Spinal cord (tissue), 10 donors: ENCODE results near the gene TTC17. TPM values are rescaled to one million over a fixed set of nuclear protein-coding genes. Genes with fewer than 3 reads are reported as not detected.

Source experiments
- DNase-seq, 6 donors: peaks; one replicate each; pipeline versions ENCODE4 v3.0.0 to v3.0.0-alpha.2; 2013 to 2015; ENCODE audit warnings: low spot score in 6 of 6, low read depth in 4 of 6
- H3K27ac ChIP-seq: one replicate; pipeline ENCODE4 v1.5.1; 2013; ENCODE audit warnings: low read depth, low read length, control low read depth
- H3K27me3 ChIP-seq: one replicate; pipeline ENCODE4 v1.6.1; 2013; ENCODE audit warnings: low read length; ENCODE audit not compliant: control insufficient read depth, insufficient read depth
- H3K36me3 ChIP-seq: one replicate; pipeline ENCODE4 v1.6.1; 2013; ENCODE audit warnings: low read length; ENCODE audit not compliant: control insufficient read depth, insufficient read depth
- H3K4me1 ChIP-seq: one replicate; pipeline ENCODE4 v1.6.1; 2013; ENCODE audit warnings: low read length; ENCODE audit not compliant: control insufficient read depth, insufficient read depth
- H3K4me3 ChIP-seq: one replicate; pipeline ENCODE4 v1.5.1; 2013; ENCODE audit warnings: low read depth, low read length, control low read depth
- H3K9me3 ChIP-seq: one replicate; pipeline ENCODE4 v1.6.1; 2013; ENCODE audit warnings: low read length; ENCODE audit not compliant: control insufficient read depth, insufficient read depth
- WGBS: methylation state at CpG from one replicate; pipeline ENCODE4 v1.1.5; 2013; ENCODE audit warnings: missing lambda C conversion rate; ENCODE audit not compliant: insufficient coverage; 5-methylcytosine and 5-hydroxymethylcytosine counted together
- polyA plus RNA-seq, 2 donors: library from polyadenylated mRNA; unstranded; fragments of 120-200 nt; gene quantifications; one replicate each; pipeline ENCODE4 v1.2.1, GENCODE V29; 2013; ENCODE audit not compliant: insufficient read length in 2 of 2
- total RNA-seq, 2 donors: library from RNA; depleted of rRNA in 1 of 2; stranded (reverse); fragments of 120-200 nt in 1 of 2; fragments of >200 nt in 1 of 2; gene quantifications; one replicate each; pipeline versions ENCODE4 v1.2.3 to v1.2.4, GENCODE V29; 2013 to 2014
- donor health status: healthy.

Gene TTC17
- total and polyA plus RNA-seq, 4 donors: 69.1 to 122 (median 101) TPM

GRCh38 chr11:43354311-43354710 lies 4.4 kb upstream of the TTC17 start:
- H3K36me3 ChIP-seq: peaks cover 4% of the 10 kb centered on the region
- H3K4me1 ChIP-seq: peaks cover 4% of the 10 kb centered on the region
- H3K4me3 ChIP-seq: no peak overlapping the region
- H3K27me3 ChIP-seq: no peaks in the 10 kb centered on the region
- WGBS: no CpG with 5 or more reads among the region's 4 CpGs
- no peak for DNase-seq
- no peak overlapping the region for H3K27ac ChIP-seq
- no peaks in the 10 kb centered on the region for H3K9me3 ChIP-seq

DNA sequence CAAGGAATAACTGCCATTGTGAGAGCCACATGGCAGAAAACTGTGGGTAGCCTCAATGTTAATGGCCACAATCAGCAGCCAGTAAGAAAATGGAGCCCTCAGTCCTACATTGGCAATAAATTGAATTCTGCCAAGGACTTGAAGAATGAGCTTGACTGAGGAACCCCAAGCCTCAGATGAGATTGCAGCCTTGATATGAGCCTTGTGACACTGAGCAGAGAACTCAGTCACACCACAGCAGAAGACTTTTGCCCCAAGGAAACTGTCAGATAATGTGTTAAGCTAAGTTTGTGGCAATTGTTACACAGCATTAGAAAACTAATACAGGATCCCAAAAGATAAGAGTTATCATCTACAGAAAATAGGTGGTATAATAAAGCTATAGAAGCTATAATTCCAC lies 2.4 kb upstream of the TTC17 start:
- peaks cover 4% of the 10 kb centered on the region for H3K4me1 ChIP-seq
- peaks cover 4% of the 10 kb centered on the region for H3K36me3 ChIP-seq
- H3K9me3 ChIP-seq: no peaks in the 10 kb centered on the region
- H3K27ac ChIP-seq: no peak overlapping the region
- H3K4me3 ChIP-seq: no peak overlapping the region
- no peak for DNase-seq
- H3K27me3 ChIP-seq: no peaks in the 10 kb centered on the region

- DNase-seq: no peak
- Histone ChIP-seq H3K27me3 (no peaks in the 10 kb centered on the region), H3K9me3 (no peaks in the 10 kb centered on the region), H3K27ac (peak overlapping the region; percentile 86), H3K36me3 (peaks cover 4% of the 10 kb centered on the region), H3K4me1 (peaks cover 4% of the 10 kb centered on the region), H3K4me3 (peak overlapping the region; percentile 96)
- WGBS: 2% methylated on average over 12 of the region's 16 CpGs
Observed at GRCh38 chr11:43358279-43358800, 380 bp upstream of the TTC17 start.

DNA sequence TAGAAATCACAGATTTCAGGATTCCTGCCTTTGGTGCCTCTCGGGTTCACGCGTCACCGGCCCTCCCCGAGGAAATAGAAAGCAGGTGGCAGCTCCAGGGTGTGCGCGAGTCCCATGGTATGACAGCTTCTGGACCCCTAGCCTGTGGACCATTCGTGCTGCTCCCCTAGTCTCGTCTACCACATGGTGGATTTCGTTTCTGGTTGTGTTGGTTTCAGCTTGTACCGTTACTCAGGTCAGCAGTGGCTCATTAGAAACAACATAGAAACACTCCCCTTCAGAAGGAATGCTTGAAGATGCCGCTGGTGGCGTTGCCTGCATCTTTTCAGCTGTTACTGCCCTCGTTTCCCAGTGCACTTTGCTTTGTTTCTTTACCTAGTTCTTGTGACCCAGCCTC lies 700 bp downstream of the TTC17 start:
- Histone ChIP-seq H3K9me3 (no peaks in the 10 kb centered on the region), H3K4me1 (peaks cover 4% of the 10 kb centered on the region), H3K36me3 (peaks cover 4% of the 10 kb centered on the region), H3K27me3 (no peaks in the 10 kb centered on the region), H3K27ac (peak overlapping the region; percentile 86), H3K4me3 (peak overlapping the region; percentile 96)
- 0% methylated on average over 8 of the region's 14 CpGs for WGBS
- peak in 5 of 6 donors; percentile 7 to 59 (median 13) for DNase-seq

DNA sequence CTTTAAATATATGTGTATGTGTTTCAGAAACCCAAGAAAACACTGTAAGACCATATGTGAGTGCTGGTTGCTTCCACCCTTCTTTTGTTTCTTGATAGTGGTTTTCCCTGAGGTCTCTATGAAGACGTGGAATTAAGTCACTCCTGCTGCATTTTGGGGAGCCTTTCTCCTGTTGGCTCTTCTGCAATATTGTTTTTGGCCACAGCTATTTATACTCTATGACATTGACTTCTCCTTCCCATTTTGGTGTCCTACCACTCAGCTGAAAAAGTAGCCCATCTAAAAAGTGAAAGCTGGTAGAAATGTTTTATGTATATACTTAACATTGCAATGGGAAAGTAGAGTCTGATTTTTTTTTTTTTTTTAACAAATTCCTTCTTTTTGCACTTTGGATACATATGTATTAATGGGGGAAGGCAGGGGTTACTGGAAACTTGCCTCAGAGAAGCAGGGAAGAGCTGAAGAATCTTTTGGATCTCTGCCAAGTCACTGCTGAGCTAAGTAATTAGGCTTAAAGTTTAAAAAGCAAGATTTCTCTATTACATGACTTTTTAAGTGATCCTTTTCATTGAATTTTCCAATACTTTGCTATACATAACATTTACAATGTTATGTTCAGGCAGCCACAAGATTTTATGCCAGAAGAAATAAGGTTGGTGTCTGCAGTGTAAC lies 1.8 kb downstream of the TTC17 start:
- no CpG with 5 or more reads among the region's 1 CpG for WGBS

GRCh38 chr11:43366677-43367076 lies 8.0 kb downstream of the TTC17 start:
- H3K9me3 ChIP-seq: no peaks in the 10 kb centered on the region
- H3K27me3 ChIP-seq: no peaks in the 10 kb centered on the region
- WGBS: 90% methylated on average over 4 of the region's 5 CpGs
- no peak for DNase-seq
- H3K4me3 ChIP-seq: no peak overlapping the region
- H3K4me1 ChIP-seq: no peaks in the 10 kb centered on the region
- H3K36me3 ChIP-seq: peaks cover 11% of the 10 kb centered on the region
- no peak overlapping the region for H3K27ac ChIP-seq

More for the DNA sequence above, 1.8 kb downstream of the TTC17 start:
- H3K4me1 ChIP-seq: peaks cover 4% of the 10 kb centered on the region
- H3K9me3 ChIP-seq: no peaks in the 10 kb centered on the region
- DNase-seq: peak in 2 of 6 donors; percentile 27 to 50
- H3K27me3 ChIP-seq: no peaks in the 10 kb centered on the region
- peaks cover 11% of the 10 kb centered on the region for H3K36me3 ChIP-seq
- H3K4me3 ChIP-seq: no peak overlapping the region
- H3K27ac ChIP-seq: no peak overlapping the region

DNA sequence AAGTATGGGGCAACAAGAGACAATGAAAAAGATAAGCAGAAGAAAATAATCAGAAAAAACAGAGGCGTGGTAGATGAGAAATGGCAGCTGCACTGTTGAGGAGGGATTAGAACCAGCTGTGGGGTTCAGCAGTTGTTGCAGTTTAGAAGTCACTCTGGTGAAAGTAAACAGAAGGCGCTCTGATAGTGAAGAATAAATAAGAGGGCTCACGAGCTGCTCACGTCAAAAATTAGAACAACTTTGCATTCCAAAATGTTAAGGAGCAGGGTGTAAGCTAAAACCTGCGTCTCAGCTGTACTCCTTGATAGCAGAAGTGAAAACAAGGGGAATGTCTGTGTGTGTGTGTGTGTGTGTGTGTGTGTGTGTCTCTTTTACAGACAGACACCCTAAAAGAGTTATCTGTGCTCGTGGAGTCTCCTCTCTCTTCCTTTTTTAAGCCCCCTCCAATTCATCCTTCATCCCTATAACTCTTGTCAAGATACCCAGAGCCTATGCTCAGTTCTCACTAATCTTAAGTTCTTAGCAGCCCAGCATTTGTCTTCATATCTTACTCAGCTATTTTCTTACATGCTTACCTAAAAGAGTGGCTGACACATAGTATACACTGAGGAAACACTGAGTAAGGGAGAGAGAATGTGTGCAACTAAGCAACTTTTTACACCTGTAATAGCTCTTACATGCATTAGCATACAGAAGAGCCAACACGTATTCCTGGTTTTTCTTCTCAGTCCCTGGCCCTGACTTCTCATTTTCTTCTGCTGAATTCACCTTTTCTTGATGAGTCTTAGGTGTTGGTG lies 8.9 kb downstream of the TTC17 start:
- 83% methylated on average over 5 of the region's 7 CpGs for WGBS
- no peaks in the 10 kb centered on the region for H3K27me3 ChIP-seq
- no peak overlapping the region for H3K27ac ChIP-seq
- peaks cover 11% of the 10 kb centered on the region for H3K36me3 ChIP-seq
- no peak for DNase-seq
- H3K4me3 ChIP-seq: no peak overlapping the region
- no peaks in the 10 kb centered on the region for H3K9me3 ChIP-seq
- H3K4me1 ChIP-seq: no peaks in the 10 kb centered on the region

GRCh38 chr11:43376065-43376464 lies 17.3 kb downstream of the TTC17 start:
- Histone ChIP-seq H3K36me3 (peaks cover 7% of the 10 kb centered on the region), H3K27me3 (no peaks in the 10 kb centered on the region), H3K4me1 (no peaks in the 10 kb centered on the region), H3K9me3 (no peaks in the 10 kb centered on the region), H3K27ac (no peak overlapping the region), H3K4me3 (no peak overlapping the region)
- DNase-seq: no peak
- no CpG with 5 or more reads among the region's 2 CpGs for WGBS

- Histone ChIP-seq H3K4me3 (no peak overlapping the region), H3K27me3 (no peaks in the 10 kb centered on the region), H3K9me3 (no peaks in the 10 kb centered on the region), H3K27ac (no peak overlapping the region), H3K4me1 (no peaks in the 10 kb centered on the region), H3K36me3 (peaks cover 4% of the 10 kb centered on the region)
- WGBS: 100% methylated on average over 1 of the region's 2 CpGs
- no peak for DNase-seq
Observed at GRCh38 chr11:43376594-43376993, 17.9 kb downstream of the TTC17 start.

GRCh38 chr11:43377389-43377788 lies 18.7 kb downstream of the TTC17 start:
- Histone ChIP-seq H3K27ac (no peak overlapping the region), H3K4me1 (no peaks in the 10 kb centered on the region), H3K27me3 (no peaks in the 10 kb centered on the region), H3K36me3 (peaks cover 4% of the 10 kb centered on the region), H3K9me3 (no peaks in the 10 kb centered on the region), H3K4me3 (no peak overlapping the region)
- DNase-seq: no peak
